GM11168 (cell line): ENCODE measurements around the gene ZNF793.

Experiments
- in situ Hi-C: fragments of 300-500 bp; cut with MboI; formaldehyde crosslinking; loops from one replicate; pipeline ENCODE4 v1.12.0; 2022; ENCODE audit warnings: low sequenced_read_pairs; ENCODE audit not compliant: unreplicated experiment

Gene ZNF793

GRCh38 chr19:37564624-37565369 lies 58.1 kb downstream of the ZNF793 start:
- in situ Hi-C loops: no loop called here

GRCh38 chr19:37565370-37565669 lies 58.6 kb downstream of the ZNF793 start:
- in situ Hi-C loops: no loop called here

GRCh38 chr19:37572203-37572602 lies 65.5 kb downstream of the ZNF793 start:
- in situ Hi-C loops: no loop called here

GRCh38 chr19:37583340-37583739 lies 76.6 kb downstream of the ZNF793 start:
- in situ Hi-C loops: no loop called here
